HEK293 (cell line): Measurements from ENCODE around the gene GSN.

Experiments
- ZNF560 ChIP-seq: fragments of 450-650 bp; formaldehyde crosslinking; IDR thresholded peaks from 2 replicates; pipeline ENCODE4 v1.5.1; 2017; ENCODE audit warnings: missing biosample characterization, missing genetic modification characterization, borderline replicate concordance
- TF ChIP-seq, protein P1 (sequence below): fragments of 450-650 bp; formaldehyde crosslinking; IDR thresholded peaks from 2 replicates; pipeline ENCODE4 v1.5.1; 2016; ENCODE audit warnings: missing biosample characterization, missing genetic modification characterization
- TF ChIP-seq, protein P2 (sequence below): fragments of 450-650 bp; formaldehyde crosslinking; IDR thresholded peaks from 2 replicates; pipeline ENCODE4 v1.5.1; 2016; ENCODE audit warnings: missing biosample characterization, missing genetic modification characterization

DNA sequence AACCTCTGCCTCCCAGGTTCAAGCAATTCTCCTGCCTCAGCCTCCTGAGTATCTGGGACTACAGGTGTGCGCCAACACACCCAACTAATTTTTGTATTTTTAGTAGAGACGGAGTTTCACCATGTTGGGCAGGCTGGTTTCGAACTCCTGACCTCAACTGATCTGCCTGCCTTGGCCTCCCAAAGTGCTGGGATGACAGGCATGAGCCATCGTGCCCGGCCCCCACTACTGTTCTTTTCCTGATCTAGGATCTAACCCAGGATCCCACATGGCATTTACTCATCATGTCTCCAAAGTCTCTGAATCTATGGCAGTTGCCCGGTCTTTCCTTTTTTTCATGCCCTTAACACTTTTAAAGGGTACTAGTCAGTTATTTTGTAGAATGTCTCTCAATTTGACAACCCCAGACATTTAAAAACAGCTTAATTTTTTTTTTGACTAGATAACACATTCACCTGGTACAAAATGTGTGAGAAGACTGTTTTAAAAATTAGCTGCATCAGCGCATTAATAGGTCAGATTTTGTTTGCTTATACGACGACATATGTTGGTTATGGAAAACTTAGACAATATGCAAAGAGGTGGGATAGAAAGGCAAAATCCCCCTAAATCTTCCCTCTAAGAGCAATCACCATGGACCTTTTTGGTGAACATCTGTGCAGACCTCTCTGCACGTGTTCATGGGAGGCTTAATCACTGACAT, 55.6 kb downstream of the GSN start:
- TF ChIP-seq, protein P1, sequence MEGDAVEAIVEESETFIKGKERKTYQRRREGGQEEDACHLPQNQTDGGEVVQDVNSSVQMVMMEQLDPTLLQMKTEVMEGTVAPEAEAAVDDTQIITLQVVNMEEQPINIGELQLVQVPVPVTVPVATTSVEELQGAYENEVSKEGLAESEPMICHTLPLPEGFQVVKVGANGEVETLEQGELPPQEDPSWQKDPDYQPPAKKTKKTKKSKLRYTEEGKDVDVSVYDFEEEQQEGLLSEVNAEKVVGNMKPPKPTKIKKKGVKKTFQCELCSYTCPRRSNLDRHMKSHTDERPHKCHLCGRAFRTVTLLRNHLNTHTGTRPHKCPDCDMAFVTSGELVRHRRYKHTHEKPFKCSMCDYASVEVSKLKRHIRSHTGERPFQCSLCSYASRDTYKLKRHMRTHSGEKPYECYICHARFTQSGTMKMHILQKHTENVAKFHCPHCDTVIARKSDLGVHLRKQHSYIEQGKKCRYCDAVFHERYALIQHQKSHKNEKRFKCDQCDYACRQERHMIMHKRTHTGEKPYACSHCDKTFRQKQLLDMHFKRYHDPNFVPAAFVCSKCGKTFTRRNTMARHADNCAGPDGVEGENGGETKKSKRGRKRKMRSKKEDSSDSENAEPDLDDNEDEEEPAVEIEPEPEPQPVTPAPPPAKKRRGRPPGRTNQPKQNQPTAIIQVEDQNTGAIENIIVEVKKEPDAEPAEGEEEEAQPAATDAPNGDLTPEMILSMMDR (tag by site-specific recombination), result no peak
- TF ChIP-seq, protein P2, sequence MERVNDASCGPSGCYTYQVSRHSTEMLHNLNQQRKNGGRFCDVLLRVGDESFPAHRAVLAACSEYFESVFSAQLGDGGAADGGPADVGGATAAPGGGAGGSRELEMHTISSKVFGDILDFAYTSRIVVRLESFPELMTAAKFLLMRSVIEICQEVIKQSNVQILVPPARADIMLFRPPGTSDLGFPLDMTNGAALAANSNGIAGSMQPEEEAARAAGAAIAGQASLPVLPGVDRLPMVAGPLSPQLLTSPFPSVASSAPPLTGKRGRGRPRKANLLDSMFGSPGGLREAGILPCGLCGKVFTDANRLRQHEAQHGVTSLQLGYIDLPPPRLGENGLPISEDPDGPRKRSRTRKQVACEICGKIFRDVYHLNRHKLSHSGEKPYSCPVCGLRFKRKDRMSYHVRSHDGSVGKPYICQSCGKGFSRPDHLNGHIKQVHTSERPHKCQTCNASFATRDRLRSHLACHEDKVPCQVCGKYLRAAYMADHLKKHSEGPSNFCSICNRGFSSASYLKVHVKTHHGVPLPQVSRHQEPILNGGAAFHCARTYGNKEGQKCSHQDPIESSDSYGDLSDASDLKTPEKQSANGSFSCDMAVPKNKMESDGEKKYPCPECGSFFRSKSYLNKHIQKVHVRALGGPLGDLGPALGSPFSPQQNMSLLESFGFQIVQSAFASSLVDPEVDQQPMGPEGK (tag by site-specific recombination), result no peak
- TF ChIP-seq ZNF560, result no peak
